PFSK-1 (cell line): ENCODE results near the gene RHEB.

Experiments used
- FOXP2 ChIP-seq: optimal IDR thresholded peaks from 2 replicates; pipeline ENCODE3; 2011; ENCODE audit warnings: borderline replicate concordance, control low read depth, inconsistent platforms; ENCODE audit not compliant: insufficient read depth; ENCODE audit errors: extremely low read length, extremely low read depth
- POLR2AphosphoS5 ChIP-seq: IDR thresholded peaks from 2 replicates; pipeline ENCODE4 v1.6.1; 2012; ENCODE audit warnings: low read depth, mild to moderate bottlenecking, control low read depth, low read length, moderate library complexity
- SIN3A ChIP-seq: IDR thresholded peaks from 2 replicates; pipeline ENCODE4 v1.6.1; 2012; ENCODE audit warnings: mild to moderate bottlenecking, low read length, moderate library complexity, borderline replicate concordance; ENCODE audit not compliant: insufficient read depth
- TAF1 ChIP-seq: IDR thresholded peaks from 2 replicates; pipeline ENCODE4 v1.6.1; 2012; ENCODE audit warnings: low read length, control low read depth, borderline replicate concordance; ENCODE audit not compliant: insufficient read depth
- TF ChIP-seq, protein P1 (sequence below), 2 experiments: IDR thresholded peaks; 2 replicates each; pipeline versions ENCODE4 v1.6.1 to v1.8.0; 2011 to 2012; ENCODE audit warnings: low read depth in 2 of 2, low read length in 2 of 2, control low read depth in 1 of 2, inconsistent platforms in 1 of 2, mild to moderate bottlenecking in 1 of 2, moderate library complexity in 1 of 2; ENCODE audit not compliant: insufficient read depth in 1 of 2

Gene RHEB

DNA sequence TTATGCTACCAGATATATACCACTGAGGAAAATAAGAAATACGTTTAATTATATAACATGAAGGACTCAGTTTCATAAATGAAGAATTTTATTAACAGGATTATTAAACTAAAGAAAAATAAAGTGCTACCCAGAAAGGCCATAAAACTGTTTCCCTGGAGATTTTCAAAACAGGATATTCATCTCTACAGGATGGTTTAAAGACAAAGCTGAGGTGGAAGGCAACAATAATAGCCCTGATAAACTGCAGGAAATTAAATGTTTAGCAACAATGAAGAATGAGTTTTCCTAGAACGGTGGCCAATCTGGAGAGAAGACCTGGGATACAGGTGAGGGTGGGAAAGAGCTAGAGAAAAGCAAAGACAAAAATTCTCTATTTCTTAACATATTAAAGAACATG lies 11.9 kb downstream of the RHEB start:
- TF ChIP-seq FOXP2 (no peak), SIN3A (no peak), TAF1 (no peak), POLR2AphosphoS5 (no peak)
- TF ChIP-seq, protein P1, sequence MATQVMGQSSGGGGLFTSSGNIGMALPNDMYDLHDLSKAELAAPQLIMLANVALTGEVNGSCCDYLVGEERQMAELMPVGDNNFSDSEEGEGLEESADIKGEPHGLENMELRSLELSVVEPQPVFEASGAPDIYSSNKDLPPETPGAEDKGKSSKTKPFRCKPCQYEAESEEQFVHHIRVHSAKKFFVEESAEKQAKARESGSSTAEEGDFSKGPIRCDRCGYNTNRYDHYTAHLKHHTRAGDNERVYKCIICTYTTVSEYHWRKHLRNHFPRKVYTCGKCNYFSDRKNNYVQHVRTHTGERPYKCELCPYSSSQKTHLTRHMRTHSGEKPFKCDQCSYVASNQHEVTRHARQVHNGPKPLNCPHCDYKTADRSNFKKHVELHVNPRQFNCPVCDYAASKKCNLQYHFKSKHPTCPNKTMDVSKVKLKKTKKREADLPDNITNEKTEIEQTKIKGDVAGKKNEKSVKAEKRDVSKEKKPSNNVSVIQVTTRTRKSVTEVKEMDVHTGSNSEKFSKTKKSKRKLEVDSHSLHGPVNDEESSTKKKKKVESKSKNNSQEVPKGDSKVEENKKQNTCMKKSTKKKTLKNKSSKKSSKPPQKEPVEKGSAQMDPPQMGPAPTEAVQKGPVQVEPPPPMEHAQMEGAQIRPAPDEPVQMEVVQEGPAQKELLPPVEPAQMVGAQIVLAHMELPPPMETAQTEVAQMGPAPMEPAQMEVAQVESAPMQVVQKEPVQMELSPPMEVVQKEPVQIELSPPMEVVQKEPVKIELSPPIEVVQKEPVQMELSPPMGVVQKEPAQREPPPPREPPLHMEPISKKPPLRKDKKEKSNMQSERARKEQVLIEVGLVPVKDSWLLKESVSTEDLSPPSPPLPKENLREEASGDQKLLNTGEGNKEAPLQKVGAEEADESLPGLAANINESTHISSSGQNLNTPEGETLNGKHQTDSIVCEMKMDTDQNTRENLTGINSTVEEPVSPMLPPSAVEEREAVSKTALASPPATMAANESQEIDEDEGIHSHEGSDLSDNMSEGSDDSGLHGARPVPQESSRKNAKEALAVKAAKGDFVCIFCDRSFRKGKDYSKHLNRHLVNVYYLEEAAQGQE (IDR thresholded peaks at IDR 0.05; ENCODE audit: insufficient read depth in 1 of 2, low read depth in 2 of 2, low read length in 2 of 2) = no peak

DNA sequence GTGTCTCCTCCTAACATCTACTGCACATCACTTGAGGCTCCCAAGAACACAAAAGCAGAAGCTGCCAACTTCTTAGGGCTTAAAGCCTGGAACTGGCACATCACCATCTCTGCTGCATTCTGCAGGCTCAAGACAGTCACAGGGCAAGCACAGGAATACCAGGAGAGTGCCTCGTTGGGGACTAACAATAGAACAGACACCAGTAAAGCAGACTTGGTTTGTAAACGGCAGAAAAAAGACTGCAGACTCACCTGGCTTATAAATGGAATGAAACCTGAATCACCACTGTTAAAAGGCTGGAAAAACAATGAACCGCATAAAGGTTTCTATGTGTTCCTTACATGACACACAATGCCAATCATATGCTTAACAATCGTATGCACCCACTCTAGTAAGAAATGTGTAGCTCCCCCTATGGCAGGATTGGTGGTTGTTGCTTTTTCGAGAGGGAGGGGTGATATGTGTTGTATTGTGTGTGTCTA lies 12.8 kb downstream of the RHEB start:
- TF ChIP-seq POLR2AphosphoS5 (no peak), TAF1 (no peak), FOXP2 (no peak), SIN3A (no peak)
- TF ChIP-seq, protein P1 (IDR thresholded peaks at IDR 0.05; ENCODE audit: insufficient read depth in 1 of 2, low read depth in 2 of 2, low read length in 2 of 2) = no peak

DNA sequence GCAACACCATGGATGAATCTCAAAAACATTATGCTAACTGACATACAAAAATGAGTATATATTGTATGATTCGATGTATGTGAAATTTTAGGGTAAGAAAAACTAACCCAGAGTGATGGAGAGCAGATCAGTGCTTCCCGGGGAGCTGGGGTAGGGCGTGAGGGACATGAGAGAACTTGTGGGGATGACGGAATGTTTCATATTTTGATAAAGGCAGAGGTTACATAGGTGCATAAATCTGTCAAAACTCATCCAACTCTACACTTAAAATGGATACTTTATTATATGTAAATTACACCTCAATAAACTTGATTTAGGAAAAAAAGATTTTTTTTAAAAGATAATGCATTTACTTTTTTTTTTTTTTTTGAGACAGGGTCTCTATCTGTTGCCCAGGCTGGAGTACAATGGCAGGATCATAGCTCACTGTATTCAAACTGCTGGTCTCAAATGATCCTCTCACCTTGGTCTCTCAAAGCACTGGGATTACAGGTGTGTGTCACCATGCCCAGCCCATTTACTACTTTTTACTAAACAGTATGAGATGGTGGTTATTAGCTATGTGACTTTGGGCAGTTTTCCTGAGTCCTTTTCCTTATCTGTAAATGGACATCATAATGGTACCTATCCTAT lies 13.7 kb downstream of the RHEB start:
- TF ChIP-seq FOXP2 = no peak
- no peak for TF ChIP-seq TAF1
- TF ChIP-seq, protein P1 (IDR thresholded peaks at IDR 0.05; ENCODE audit: insufficient read depth in 1 of 2, low read depth in 2 of 2, low read length in 2 of 2) = no peak
- no peak for TF ChIP-seq SIN3A
- no peak for TF ChIP-seq POLR2AphosphoS5

DNA sequence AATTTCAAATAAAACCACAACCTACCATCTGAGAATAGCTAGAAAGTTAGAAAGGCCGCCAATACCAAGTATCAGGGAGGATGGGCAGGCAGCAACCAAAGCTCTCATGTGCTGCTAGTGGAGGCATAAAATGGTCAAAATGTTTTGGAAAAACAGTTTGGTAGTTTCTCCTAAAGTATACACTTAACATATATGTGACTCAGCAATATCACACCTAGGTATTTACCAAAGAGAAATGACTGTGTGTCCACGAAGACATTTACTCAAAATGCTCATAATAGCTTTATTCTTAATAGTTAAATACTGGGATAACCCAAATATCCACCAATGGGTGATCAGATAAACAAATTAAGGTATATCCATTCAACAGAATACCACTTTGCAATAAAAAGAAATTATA lies 14.3 kb downstream of the RHEB start:
- TF ChIP-seq FOXP2 = no peak
- no peak for TF ChIP-seq POLR2AphosphoS5
- TF ChIP-seq TAF1 = no peak
- no peak for TF ChIP-seq SIN3A
- TF ChIP-seq, protein P1 (IDR thresholded peaks at IDR 0.05; ENCODE audit: insufficient read depth in 1 of 2, low read depth in 2 of 2, low read length in 2 of 2) = no peak
